Mesenchymal stem cell (in vitro differentiated cells and primary cell): Measurements from ENCODE around the gene RPTOR. TPM values are rescaled to one million over a fixed set of nuclear protein-coding genes. Genes with fewer than 3 reads are reported as not detected.
A peak's percentile ranks its signal among the peaks of the same experiment; 100 is the strongest.

ENCODE experiments used
- DNase-seq: peaks from one replicate; pipeline ENCODE4 v3.0.0-alpha.2; 2013
- H2AFZ ChIP-seq: one replicate; pipeline ENCODE4 v1.6.1; 2013; ENCODE audit warnings: low read depth, mild to moderate bottlenecking, control low read depth, inconsistent platforms, low read length, moderate library complexity
- H2AK5ac ChIP-seq: 2 replicates; pipeline ENCODE4 v1.6.1; 2013; ENCODE audit warnings: low read length, moderate library complexity, mild to moderate bottlenecking, inconsistent platforms; ENCODE audit not compliant: severe bottlenecking
- H2BK120ac ChIP-seq: one replicate; pipeline ENCODE4 v1.6.1; 2013; ENCODE audit warnings: low read depth, mild to moderate bottlenecking, inconsistent platforms, low read length, moderate library complexity
- H2BK12ac ChIP-seq, 2 experiments: one replicate each; pipeline ENCODE4 v1.6.1; 2013; ENCODE audit warnings: inconsistent platforms in 2 of 2, low read length in 2 of 2, mild to moderate bottlenecking in 2 of 2, moderate library complexity in 2 of 2, control low read depth in 1 of 2
- H2BK15ac ChIP-seq: one replicate; pipeline ENCODE4 v1.6.1; 2013; ENCODE audit warnings: mild to moderate bottlenecking, low read depth, inconsistent platforms; ENCODE audit not compliant: poor library complexity, severe bottlenecking
- H2BK5ac ChIP-seq: 2 replicates; pipeline ENCODE4 v1.6.1; 2013; ENCODE audit warnings: low read depth, mild to moderate bottlenecking, low read length, control low read depth, inconsistent platforms; ENCODE audit not compliant: poor library complexity, severe bottlenecking
- H3K14ac ChIP-seq, 2 experiments: one replicate each; pipeline ENCODE4 v1.6.1; 2013; ENCODE audit warnings: inconsistent platforms in 2 of 2, low read length in 2 of 2, control low read depth in 1 of 2, mild to moderate bottlenecking in 1 of 2, moderate library complexity in 1 of 2
- H3K18ac ChIP-seq, 2 experiments: one replicate each; pipeline ENCODE4 v1.6.1; 2013; ENCODE audit warnings: inconsistent platforms in 2 of 2, low read length in 2 of 2, control low read depth in 1 of 2, low read depth in 1 of 2, mild to moderate bottlenecking in 1 of 2
- H3K23ac ChIP-seq, 2 experiments: one replicate each; pipeline ENCODE4 v1.6.1; 2013; ENCODE audit warnings: inconsistent platforms in 2 of 2, low read length in 2 of 2, mild to moderate bottlenecking in 2 of 2, moderate library complexity in 2 of 2, control low read depth in 1 of 2
- H3K27ac ChIP-seq: 2 replicates; pipeline ENCODE4 v1.5.1; 2013; ENCODE audit warnings: mild to moderate bottlenecking, moderate library complexity, low read length, control low read depth, inconsistent platforms; ENCODE audit not compliant: poor library complexity, severe bottlenecking
- H3K27me3 ChIP-seq, 2 experiments: 2 replicates each; pipeline versions ENCODE4 v1.6.1 to v1.7.0; 2013; ENCODE audit warnings: low read length in 2 of 2, mild to moderate bottlenecking in 2 of 2, moderate library complexity in 2 of 2, control low read depth in 1 of 2, inconsistent platforms in 1 of 2; ENCODE audit not compliant: control insufficient read depth in 1 of 2, insufficient read depth in 1 of 2
- H3K36me3 ChIP-seq, 2 experiments: 2 replicates each; pipeline versions ENCODE4 v1.6.1 to v1.7.0; 2013; ENCODE audit warnings: low read length in 2 of 2, control low read depth in 1 of 2, inconsistent platforms in 1 of 2, low read depth in 1 of 2, mild to moderate bottlenecking in 1 of 2; ENCODE audit not compliant: insufficient read depth in 2 of 2, control insufficient read depth in 1 of 2
- H3K4ac ChIP-seq, 2 experiments: one replicate each; pipeline ENCODE4 v1.6.1; 2013; ENCODE audit warnings: inconsistent platforms in 2 of 2, low read length in 2 of 2, mild to moderate bottlenecking in 2 of 2, moderate library complexity in 2 of 2, control low read depth in 1 of 2, low read depth in 1 of 2
- H3K4me1 ChIP-seq: 2 replicates; pipeline ENCODE4 v1.6.1; 2013; ENCODE audit warnings: low read depth, low read length, control low read depth; ENCODE audit not compliant: control insufficient read depth, insufficient read depth
- H3K4me2 ChIP-seq: 2 replicates; pipeline ENCODE4 v1.6.1; 2013; ENCODE audit warnings: low read length, mild to moderate bottlenecking, inconsistent platforms; ENCODE audit not compliant: poor library complexity, severe bottlenecking
- H3K4me3 ChIP-seq, 2 experiments: 2 replicates each; pipeline versions ENCODE4 v1.5.1 to v1.7.0; 2013; ENCODE audit warnings: low read length in 2 of 2, mild to moderate bottlenecking in 2 of 2, control low read depth in 1 of 2, low read depth in 1 of 2; ENCODE audit not compliant: insufficient read depth in 1 of 2
- H3K79me1 ChIP-seq: replicated peaks from 2 replicates; pipeline ENCODE4 v1.6.1; 2013; ENCODE audit warnings: mild to moderate bottlenecking, control low read depth, low read length, inconsistent platforms; ENCODE audit not compliant: poor library complexity, severe bottlenecking
- H3K9ac ChIP-seq: 2 replicates; pipeline ENCODE4 v1.7.0; 2013; ENCODE audit warnings: mild to moderate bottlenecking, low read length, moderate library complexity
- H3K9me3 ChIP-seq: 2 replicates; pipeline ENCODE4 v1.7.0; 2013; ENCODE audit warnings: mild to moderate bottlenecking, low read length; ENCODE audit not compliant: control insufficient read depth
- H4K8ac ChIP-seq: one replicate; pipeline ENCODE4 v1.6.1; 2013; ENCODE audit warnings: inconsistent platforms, mild to moderate bottlenecking, low read length, moderate library complexity
- H4K91ac ChIP-seq: one replicate; pipeline ENCODE4 v1.6.1; 2013; ENCODE audit warnings: mild to moderate bottlenecking, low read length, inconsistent platforms
- WGBS: methylation state at CpG from one replicate; pipeline ENCODE4 v1.1.7; 2013; ENCODE audit warnings: mixed read lengths; 5-methylcytosine and 5-hydroxymethylcytosine counted together
- polyA plus RNA-seq, 2 experiments: library from polyadenylated mRNA; stranded (reverse); fragments of 200-250 nt; gene quantifications; one replicate each; pipeline ENCODE4 v1.2.3, GENCODE V29; 2013

RPTOR gene, protein sequence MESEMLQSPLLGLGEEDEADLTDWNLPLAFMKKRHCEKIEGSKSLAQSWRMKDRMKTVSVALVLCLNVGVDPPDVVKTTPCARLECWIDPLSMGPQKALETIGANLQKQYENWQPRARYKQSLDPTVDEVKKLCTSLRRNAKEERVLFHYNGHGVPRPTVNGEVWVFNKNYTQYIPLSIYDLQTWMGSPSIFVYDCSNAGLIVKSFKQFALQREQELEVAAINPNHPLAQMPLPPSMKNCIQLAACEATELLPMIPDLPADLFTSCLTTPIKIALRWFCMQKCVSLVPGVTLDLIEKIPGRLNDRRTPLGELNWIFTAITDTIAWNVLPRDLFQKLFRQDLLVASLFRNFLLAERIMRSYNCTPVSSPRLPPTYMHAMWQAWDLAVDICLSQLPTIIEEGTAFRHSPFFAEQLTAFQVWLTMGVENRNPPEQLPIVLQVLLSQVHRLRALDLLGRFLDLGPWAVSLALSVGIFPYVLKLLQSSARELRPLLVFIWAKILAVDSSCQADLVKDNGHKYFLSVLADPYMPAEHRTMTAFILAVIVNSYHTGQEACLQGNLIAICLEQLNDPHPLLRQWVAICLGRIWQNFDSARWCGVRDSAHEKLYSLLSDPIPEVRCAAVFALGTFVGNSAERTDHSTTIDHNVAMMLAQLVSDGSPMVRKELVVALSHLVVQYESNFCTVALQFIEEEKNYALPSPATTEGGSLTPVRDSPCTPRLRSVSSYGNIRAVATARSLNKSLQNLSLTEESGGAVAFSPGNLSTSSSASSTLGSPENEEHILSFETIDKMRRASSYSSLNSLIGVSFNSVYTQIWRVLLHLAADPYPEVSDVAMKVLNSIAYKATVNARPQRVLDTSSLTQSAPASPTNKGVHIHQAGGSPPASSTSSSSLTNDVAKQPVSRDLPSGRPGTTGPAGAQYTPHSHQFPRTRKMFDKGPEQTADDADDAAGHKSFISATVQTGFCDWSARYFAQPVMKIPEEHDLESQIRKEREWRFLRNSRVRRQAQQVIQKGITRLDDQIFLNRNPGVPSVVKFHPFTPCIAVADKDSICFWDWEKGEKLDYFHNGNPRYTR (N-terminal part only)
- 12.7 TPM for polyA plus RNA-seq (2013, experiment 1 of 2)
- 12.3 TPM for polyA plus RNA-seq (2013, experiment 2 of 2)

DNA sequence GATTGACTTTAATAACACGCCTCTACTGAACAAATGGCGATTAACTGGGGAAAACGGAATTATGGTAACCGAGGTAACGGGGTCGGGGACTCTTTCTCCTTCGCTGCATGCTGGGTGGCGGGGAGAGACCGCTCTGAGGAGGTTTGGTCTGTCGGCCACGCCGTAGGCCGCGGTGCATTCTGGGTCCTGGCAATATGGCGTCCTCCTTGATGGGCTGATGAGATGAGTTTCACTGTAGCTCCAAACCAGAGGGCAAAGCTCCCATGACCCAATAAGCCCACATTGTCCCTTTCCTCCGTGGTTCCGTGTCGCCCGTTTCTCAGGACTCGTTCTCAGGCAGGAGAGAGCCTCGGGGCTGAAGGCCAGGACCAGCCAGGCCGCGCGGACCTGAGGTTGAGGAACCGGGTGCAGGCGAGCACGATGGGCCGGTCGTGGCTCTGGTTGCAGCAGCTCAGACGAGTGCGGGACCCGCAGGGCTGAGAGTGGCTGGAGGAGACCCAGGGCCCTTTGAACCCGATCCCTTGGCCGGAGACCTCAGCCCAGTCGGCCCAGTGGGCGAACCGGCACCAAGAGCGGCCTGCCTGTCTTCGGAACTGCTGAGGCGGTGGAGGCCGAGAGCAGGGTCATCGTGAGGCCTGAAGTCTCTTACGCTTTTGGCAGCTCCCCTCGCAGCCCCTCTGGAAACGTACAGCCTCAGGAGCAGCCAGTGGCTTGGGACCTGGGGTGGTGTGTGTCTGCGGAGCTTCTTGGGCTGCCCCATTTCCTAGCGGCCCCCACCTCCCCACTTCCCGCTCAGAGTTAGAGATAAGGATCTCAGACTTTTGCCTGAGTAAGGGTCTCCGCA, at the start of gene RPTOR:
Gene RPTOR (plus strand): TSS at position 184 of the 844 bp plus-strand sequence. CDS start 792 bp downstream, outside the sequence.
- peaks cover 7% of the 10 kb centered on the region for H3K79me1 ChIP-seq
- H3K4ac ChIP-seq: peak within 1 kb of the TSS; percentile 18 to 93
- peak within 1 kb of the TSS in 1 of 2 experiments; percentile 94 for H3K23ac ChIP-seq
- H3K4me3 ChIP-seq: peak within 1 kb of the TSS; percentile 95 to 98
- peak within 1 kb of the TSS; percentile 33 for H2BK5ac ChIP-seq
- H3K4me1 ChIP-seq: peaks cover 6% of the 10 kb centered on the region
- no peaks in the 10 kb centered on the region for H3K9me3 ChIP-seq
- peak within 1 kb of the TSS; percentile 66 for H4K8ac ChIP-seq
- DNase-seq: peak; percentile 92
- H3K36me3 ChIP-seq: no peaks in the 10 kb centered on the region
- peak within 1 kb of the TSS; percentile 93 for H3K4me2 ChIP-seq
- H3K18ac ChIP-seq: peak within 1 kb of the TSS; percentile 74 to 95
- H3K9ac ChIP-seq: peak within 1 kb of the TSS; percentile 96
- under 1% methylated on average over 49 of the region's 49 CpGs for WGBS
- H3K27me3 ChIP-seq: peaks cover 0 to 4% of the 10 kb centered on the region in 2 experiments
- H2BK12ac ChIP-seq: peak within 1 kb of the TSS in 1 of 2 experiments; percentile 47
- peak within 1 kb of the TSS; percentile 97 for H2AFZ ChIP-seq
- H2AK5ac ChIP-seq: peak within 1 kb of the TSS; percentile 53
- peak within 1 kb of the TSS; percentile 28 for H4K91ac ChIP-seq
- no peak within 1 kb of the TSS for H2BK120ac ChIP-seq
- H2BK15ac ChIP-seq: no peak within 1 kb of the TSS
- H3K14ac ChIP-seq: peak within 1 kb of the TSS in 1 of 2 experiments; percentile 99
- H3K27ac ChIP-seq: peak within 1 kb of the TSS; percentile 63

DNA sequence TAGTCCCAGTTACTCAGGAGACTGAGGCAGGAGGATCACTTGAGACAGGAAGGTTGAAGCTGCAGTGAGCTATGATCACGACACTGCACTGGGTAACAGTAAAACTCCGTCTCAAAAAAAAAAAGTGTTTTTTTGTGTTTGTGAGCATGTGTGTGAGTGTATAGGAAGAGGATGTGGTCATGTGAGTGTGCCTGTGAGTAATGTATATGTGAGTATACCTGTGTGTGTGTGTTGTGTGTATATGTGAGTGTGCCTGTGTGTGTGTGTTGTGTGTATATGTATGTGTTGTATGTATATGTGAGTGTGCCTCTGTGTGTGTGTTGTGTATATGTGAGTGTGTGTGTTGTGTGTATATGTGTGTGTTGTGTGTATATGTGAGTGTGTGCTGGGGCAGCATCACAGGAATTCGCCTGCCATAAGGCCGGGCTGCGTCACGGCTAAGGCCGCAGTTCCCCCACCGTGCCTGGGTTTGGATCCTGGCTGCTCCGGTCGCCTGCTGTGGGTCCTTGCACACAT, 46.9 kb upstream of the RPTOR start:
- H3K4me1 ChIP-seq: peaks cover 13% of the 10 kb centered on the region
- no peak overlapping the region for H2AK5ac ChIP-seq
- peaks cover 25 to 59% of the 10 kb centered on the region in 2 experiments for H3K27me3 ChIP-seq
- peak overlapping the region; percentile 4 to 49 for H3K4me3 ChIP-seq
- no peak for DNase-seq
- no peaks in the 10 kb centered on the region for H3K36me3 ChIP-seq
- no peak overlapping the region for H2BK5ac ChIP-seq
- 93% methylated on average over 10 of the region's 10 CpGs for WGBS
- no peak overlapping the region for H3K18ac ChIP-seq
- peak overlapping the region; percentile 72 for H3K9ac ChIP-seq
- no peak overlapping the region for H3K27ac ChIP-seq
- H2BK120ac ChIP-seq: no peak overlapping the region
- H3K23ac ChIP-seq: no peak overlapping the region
- H3K79me1 ChIP-seq: no peaks in the 10 kb centered on the region
- H4K91ac ChIP-seq: no peak overlapping the region
- H2AFZ ChIP-seq: no peak overlapping the region
- H4K8ac ChIP-seq: no peak overlapping the region
- H3K14ac ChIP-seq: peak overlapping the region in 1 of 2 experiments; percentile 37
- H2BK12ac ChIP-seq: no peak overlapping the region
- no peak overlapping the region for H3K4ac ChIP-seq
- H3K4me2 ChIP-seq: peak overlapping the region; percentile 12
- H3K9me3 ChIP-seq: no peaks in the 10 kb centered on the region
- H2BK15ac ChIP-seq: no peak overlapping the region

DNA sequence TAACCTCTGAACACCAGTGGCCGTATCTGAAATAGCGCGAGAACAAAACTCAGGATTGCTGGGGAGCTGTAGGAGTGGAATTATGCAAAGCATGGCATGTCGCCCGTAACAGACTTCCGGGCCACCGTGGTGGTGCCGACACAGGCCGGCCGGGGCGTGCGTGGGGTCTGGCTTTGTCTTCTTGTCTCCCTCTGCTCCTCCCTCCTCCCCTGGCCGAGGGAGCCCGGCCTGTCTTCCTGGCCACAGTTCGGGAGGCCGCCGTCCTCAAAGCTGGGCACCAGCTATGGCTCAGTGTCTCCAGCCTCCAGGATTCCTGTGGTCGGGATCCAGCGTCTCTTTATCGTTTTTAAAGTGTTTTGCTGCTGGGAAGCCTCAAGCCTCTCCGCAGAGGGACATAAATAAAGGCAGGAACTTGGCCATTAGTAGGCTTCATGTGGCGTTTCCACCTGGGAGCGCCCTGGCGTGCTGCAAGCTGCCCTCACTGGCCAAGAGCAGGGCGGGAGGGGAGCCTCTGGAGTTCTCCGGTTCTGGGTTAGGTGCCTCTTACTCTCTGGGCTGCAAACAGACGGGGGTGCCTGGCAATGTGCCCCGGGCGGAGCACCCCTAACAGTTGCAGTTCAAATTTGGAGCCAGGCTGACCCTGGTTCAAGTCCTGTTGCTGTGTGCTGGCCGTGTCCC, 46.3 kb upstream of the RPTOR start:
- no peak overlapping the region for H2BK5ac ChIP-seq
- H2BK120ac ChIP-seq: no peak overlapping the region
- peak overlapping the region; percentile 72 for H3K9ac ChIP-seq
- no peak for DNase-seq
- H3K14ac ChIP-seq: no peak overlapping the region
- no peaks in the 10 kb centered on the region for H3K36me3 ChIP-seq
- no peak overlapping the region for H2AFZ ChIP-seq
- peaks cover 13% of the 10 kb centered on the region for H3K4me1 ChIP-seq
- no peak overlapping the region for H3K18ac ChIP-seq
- no peak overlapping the region for H2AK5ac ChIP-seq
- peak overlapping the region in 1 of 2 experiments; percentile 49 for H3K4me3 ChIP-seq
- H3K23ac ChIP-seq: no peak overlapping the region
- H3K79me1 ChIP-seq: no peaks in the 10 kb centered on the region
- peak overlapping the region; percentile 13 for H3K4me2 ChIP-seq
- H3K27ac ChIP-seq: peak overlapping the region; percentile 47
- no peak overlapping the region for H4K8ac ChIP-seq
- H3K4ac ChIP-seq: no peak overlapping the region
- H4K91ac ChIP-seq: no peak overlapping the region
- no peak overlapping the region for H2BK12ac ChIP-seq
- H2BK15ac ChIP-seq: no peak overlapping the region
- H3K27me3 ChIP-seq: peaks cover 21 to 53% of the 10 kb centered on the region in 2 experiments
- 74% methylated on average over 30 of the region's 30 CpGs for WGBS
- H3K9me3 ChIP-seq: no peaks in the 10 kb centered on the region
